Activated CD4-positive, alpha-beta T cell treated with anti-CD3 and anti-CD28 coated beads for 24 hours (primary cell): ENCODE measurements around the gene FBXO15.

Experiments
- DNase-seq, 2 donors: peaks; one replicate each; pipeline ENCODE4 v3.0.0-alpha.2; 2020; ENCODE audit warnings: low read depth in 2 of 2

The FBXO15 gene

DNA sequence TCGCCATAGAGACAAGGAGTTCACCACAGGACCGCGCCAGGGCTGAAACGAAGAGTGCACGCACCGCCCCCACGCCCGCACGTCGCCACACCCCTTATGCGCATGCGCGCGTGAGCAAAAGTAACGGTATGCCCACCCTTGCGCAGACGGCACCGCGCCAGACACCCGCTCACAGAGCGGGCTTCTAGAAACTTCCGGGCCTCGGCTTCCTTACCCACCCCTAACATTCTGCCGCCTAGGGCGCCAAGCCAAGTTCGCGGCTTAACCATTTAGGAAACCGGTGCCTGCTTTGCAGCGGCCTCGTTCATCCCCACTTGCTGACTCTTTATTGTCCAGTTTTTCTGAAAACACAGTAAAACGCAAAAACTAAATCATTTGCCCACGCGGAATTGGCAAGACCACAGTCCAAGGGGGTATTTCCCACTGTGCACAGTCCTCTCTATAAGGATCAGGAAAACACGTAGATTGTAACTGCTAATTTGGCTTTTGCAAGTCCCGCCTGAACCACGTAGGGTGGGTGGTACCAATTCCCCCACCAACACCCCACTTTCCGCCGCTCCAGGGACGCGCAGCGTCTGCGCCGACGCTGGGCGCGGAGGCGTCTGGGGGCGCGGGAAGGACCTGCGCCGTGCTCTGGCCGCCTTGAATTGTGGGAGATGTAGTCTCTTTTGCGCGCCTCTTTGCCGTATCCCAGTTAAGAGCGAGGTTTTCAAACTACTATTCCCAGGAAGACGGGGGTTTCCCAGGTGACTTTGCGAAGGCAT, at the start of gene FBXO15, which contains the start of gene TIMM21:
FBXO15 (minus strand) TSS at position 56 of the 764 bp plus-strand sequence; CDS start at position 7, 49 bp downstream.
TIMM21 (plus strand) TSS at position 745 of the 764 bp plus-strand sequence. CDS start 286 bp downstream, outside the sequence.
- peak; percentile 91 to 93 for DNase-seq

- DNase-seq = peak; percentile 3 to 22
Observed at GRCh38 chr18:74196220-74197119, 48.8 kb upstream of the FBXO15 start.

DNA sequence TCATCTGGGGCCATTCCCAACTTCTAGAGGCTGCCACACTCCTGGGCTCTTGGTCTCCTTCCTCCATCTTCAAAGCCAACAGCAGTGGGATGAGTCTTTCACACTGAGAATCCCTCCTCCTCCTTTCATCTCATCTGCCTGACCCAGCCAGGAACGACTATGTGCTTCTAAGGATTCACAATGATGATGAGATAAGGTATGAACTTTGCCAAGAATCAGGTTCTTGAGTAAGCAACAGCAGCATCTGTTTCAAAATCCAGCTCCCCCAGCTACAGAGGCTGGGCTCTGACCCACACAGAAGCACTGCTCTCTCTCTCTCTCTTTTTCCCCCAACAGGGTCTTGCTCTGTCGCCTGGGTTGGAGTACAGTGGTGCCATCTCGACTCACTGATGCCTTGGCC, 47.1 kb upstream of the FBXO15 start:
- DNase-seq = no peak

- DNase-seq = no peak
Observed at GRCh38 chr18:74191577-74191976, 43.9 kb upstream of the FBXO15 start.

DNA sequence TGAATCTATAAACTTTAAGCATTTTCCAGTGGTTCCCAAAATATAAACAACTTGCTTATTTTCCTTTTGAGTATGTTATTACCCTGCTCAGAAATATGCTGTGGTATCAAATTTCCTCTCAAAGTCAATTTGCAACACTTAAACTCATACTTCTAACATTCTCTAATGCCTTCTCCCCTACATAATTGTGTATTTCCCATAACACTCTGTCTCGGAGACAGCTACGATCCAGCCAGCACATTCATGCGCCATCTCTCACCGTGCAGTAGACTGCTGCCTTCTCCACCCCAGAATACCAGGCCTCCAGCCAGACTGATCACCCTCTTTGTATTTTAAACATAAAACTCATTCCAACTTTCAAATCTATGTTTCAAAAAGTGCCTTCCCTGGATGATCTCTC, 42.5 kb upstream of the FBXO15 start:
- no peak for DNase-seq

DNA sequence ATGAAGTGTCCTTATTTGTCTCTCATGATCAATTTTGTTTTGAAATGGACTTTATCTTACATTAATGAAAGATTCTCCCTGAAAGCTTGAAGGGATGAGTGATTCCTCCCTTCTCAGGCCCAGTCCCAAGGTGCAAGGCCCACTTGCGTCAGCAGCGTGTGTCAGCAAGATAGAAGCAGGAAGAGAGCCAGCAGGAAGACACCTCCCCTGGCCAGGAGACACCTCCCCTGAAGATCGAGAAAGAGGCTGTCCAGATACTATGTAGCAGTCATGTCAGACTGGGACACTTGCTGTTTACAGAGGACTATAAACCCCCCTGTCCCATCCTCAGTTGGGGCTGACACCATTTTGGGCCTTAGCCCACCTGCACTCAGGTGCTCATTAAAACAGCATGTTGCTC, 39.0 kb upstream of the FBXO15 start:
- no peak for DNase-seq

- DNase-seq = no peak
Observed at GRCh38 chr18:74185860-74186259, 38.2 kb upstream of the FBXO15 start.

- DNase-seq = no peak
Observed at GRCh38 chr18:74184875-74185274, 37.2 kb upstream of the FBXO15 start.

- no peak for DNase-seq
Observed at GRCh38 chr18:74183130-74183529, 35.5 kb upstream of the FBXO15 start.

GRCh38 chr18:74182335-74182734, 34.7 kb upstream of the FBXO15 start:
- DNase-seq = no peak

GRCh38 chr18:74179623-74180199, 32.1 kb upstream of the FBXO15 start:
- DNase-seq = no peak

GRCh38 chr18:74178884-74179283, 31.2 kb upstream of the FBXO15 start:
- no peak for DNase-seq

DNA sequence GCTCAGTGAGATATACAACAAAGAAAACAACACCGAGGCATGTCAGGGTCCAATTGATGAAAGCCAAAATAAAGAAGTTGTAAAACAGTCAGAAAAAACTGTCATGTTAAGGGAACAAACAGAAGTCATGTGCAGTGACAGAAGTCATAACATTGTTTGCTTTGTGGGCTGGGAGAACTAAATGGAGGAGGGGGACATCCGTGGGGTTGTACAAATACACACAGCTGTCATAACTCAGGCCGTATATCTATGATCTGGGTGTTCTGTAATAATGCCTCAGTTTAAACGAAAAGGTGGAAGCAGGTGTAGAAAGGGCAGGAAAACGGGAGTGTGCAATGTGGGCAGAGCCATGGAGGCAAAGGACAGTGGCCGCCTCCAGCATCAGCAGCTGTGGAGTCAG, 28.0 kb upstream of the FBXO15 start:
- no peak for DNase-seq

DNA sequence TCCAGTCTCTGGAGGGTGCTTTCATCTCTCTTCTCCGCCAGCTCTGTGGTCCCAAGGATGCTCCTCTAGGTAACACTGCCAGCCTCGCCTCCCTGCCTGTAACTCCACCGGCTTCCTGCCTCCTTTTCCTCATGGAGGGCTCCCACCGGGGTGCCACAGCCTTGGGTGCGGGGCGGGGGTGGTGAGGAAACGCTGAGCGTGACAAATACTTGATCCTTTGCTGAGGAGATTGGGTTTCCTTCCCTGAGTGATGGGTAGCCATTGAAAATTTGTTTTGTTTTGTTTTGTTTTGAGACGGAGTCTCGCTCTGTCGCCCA, 25.8 kb upstream of the FBXO15 start:
- no peak for DNase-seq

DNA sequence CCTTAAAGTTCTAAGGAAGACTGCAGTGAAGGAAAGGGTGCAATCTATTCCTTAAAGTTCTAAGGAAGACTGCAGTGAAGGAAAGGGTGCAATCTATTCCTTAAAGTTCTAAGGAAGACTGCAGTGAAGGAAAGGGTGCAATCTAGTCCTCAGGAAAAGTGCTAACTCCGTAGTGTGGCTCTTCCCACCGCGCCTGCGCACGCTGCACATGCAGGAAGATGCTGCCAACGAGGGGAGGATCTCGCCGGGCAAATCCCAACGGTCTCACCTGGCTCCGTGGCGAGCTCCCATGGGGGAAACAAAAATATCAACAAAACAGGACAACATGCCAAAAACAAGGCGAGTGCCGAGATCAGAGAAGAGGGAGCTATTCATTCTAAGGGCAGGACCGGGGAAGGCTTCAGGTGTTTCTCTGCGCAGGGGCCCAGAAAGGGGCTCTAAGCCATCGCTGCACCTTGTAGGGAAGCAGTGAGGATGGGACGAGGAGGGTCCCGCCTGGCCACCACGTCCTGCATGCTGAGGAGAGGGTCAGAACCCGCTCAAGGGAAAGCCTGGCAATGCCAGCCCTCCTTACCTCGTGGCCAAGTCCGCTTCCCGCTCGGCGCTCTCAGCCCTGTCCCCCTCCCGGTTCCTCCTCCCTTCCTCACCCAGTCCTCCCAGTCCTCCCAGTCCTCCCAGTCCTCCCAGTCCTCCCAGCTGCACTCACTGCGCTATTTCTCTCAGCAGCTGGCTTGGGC, 25.2 kb upstream of the FBXO15 start:
- no peak for DNase-seq

GRCh38 chr18:74171910-74172606, 24.4 kb upstream of the FBXO15 start:
- DNase-seq = no peak

- DNase-seq = no peak
Observed at GRCh38 chr18:74166386-74166785, 18.8 kb upstream of the FBXO15 start.

GRCh38 chr18:74163019-74163660, 15.5 kb upstream of the FBXO15 start:
- no peak for DNase-seq

GRCh38 chr18:74155276-74155675, 7.6 kb upstream of the FBXO15 start:
- no peak for DNase-seq

GRCh38 chr18:74154716-74155115, 7.1 kb upstream of the FBXO15 start:
- DNase-seq = no peak

- no peak for DNase-seq
Observed at GRCh38 chr18:74153793-74154192, 6.2 kb upstream of the FBXO15 start.
